ENCODE data around the gene ALDH3B1.

ALDH3B1 gene

DNA sequence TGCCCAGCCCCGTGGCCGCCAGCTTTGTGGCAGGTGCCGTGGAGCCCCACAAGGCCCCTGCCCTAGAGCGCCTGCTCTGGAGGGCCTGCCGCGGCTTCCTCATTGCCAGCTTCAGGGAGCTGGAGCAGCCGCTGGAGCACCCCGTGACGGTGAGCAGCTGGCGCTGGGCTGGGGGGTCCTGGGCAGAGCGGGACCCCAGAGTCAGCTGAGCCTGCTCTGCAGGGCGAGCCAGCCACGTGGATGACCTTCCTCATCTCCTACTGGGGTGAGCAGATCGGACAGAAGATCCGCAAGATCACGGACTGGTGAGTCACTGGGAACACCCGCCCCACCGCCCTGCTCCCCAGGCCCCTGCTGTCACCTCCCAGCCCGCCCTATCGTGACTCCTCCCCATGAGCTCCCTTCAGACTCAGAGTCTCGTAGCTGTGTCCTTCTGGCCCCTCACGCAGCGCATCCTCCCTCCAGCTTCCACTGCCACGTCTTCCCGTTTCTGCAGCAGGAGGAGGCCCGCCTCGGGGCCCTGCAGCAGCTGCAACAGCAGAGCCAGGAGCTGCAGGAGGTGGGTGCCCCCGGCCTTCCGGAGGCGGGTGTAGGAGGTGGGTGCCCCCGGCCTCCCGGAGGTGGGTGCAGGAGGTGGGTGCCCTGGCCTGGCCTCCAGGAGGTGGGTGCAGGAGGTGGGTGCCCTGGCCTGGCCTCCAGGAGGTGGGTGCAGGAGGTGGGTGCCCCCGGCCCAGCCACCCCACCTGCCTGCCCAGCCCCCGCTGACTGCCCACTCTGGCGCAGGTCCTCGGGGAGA is 33.4 kb downstream of the ALDH3B1 start:
- FAIRE-seq, result no peak
- DNase-seq (ENCODE audit: low spot score), result no peak

DNA sequence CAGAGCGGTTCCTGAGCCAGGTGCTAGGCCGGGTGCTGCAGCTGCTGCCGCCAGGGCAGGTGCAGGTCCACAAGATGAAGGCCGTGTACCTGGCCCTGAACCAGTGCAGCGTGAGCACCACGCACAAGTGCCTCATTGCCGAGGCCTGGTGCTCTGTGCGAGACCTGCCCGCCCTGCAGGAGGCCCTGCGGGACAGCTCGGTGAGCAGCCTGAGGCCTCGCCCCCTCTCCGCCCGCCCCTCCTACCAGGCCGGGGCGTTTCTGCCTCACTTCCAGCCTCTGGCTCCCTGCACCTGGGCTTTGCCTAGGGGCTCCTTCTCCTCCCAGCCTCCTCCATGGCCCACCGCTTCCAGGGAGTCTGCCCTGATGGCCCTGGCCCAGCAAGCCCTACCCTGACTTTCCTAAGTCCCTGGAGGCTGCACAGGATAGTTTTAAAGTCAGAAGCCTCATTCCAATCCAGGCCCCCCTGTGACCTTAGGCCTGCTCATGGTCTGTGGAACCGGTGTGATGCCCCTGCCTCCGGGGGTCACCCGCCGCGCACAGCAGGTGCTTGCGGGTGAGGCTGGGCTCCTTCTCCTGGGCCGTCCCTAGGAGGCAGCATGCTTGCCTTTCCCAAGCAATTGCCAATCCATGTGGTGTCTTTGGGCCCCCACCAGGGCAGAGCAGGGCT is 34.2 kb downstream of the ALDH3B1 start:
- DNase-seq (ENCODE audit: low spot score), result no peak

DNA sequence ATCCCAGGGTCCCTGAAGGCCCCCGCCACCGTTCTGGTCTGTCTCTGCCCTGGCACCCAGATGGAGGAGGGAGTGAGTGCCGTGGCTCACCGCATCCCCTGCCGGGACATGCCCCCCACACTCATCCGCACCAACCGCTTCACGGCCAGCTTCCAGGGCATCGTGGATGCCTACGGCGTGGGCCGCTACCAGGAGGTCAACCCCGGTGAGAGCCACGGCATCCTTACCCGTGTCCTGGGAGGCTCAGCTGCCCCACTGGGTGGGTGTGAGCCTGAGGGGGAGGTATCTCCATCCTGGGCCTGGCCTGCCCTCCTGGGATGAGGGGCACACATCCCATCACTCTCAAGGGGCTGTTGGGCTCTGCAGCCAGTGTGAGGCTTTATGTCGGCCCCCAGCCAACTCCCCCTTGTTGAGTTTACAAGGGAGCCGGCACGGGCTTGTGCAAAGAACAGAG is 34.8 kb downstream of the ALDH3B1 start:
- DNase-seq (ENCODE audit: low spot score) (no peak), FAIRE-seq (no peak)

More for the DNA sequence above, 34.2 kb downstream of the ALDH3B1 start:
- no peak for FAIRE-seq

DNA sequence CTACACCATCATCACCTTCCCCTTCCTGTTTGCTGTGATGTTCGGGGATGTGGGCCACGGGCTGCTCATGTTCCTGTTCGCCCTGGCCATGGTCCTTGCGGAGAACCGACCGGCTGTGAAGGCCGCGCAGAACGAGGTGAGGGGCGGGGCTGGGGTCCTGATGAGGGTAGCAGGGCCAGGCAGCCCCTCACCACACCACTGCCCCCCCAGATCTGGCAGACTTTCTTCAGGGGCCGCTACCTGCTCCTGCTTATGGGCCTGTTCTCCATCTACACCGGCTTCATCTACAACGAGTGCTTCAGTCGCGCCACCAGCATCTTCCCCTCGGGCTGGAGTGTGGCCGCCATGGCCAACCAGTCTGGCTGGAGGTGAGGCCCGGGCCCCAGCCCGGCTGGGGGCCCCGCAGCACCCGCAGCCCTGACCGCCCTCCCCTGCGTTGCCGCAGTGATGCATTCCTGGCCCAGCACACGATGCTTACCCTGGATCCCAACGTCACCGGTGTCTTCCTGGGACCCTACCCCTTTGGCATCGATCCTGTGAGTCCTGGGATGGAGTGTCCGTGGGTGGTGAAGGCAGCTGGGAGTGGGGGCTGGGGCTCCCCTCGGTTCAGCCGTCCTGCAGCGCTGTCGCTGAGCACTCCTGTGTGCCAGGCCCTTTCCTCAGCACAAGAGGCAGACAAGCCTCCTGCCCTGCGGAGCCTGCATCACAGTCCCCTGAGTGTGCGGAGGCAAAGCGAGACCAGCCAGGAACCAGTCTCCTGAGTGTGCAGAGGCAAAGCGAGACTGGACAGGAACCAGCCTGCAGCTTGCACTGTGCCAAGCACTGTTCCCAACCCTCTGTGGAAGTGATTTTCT is 37.5 kb downstream of the ALDH3B1 start:
- DNase-seq (ENCODE audit: low spot score), result no peak
- no peak for FAIRE-seq

DNA sequence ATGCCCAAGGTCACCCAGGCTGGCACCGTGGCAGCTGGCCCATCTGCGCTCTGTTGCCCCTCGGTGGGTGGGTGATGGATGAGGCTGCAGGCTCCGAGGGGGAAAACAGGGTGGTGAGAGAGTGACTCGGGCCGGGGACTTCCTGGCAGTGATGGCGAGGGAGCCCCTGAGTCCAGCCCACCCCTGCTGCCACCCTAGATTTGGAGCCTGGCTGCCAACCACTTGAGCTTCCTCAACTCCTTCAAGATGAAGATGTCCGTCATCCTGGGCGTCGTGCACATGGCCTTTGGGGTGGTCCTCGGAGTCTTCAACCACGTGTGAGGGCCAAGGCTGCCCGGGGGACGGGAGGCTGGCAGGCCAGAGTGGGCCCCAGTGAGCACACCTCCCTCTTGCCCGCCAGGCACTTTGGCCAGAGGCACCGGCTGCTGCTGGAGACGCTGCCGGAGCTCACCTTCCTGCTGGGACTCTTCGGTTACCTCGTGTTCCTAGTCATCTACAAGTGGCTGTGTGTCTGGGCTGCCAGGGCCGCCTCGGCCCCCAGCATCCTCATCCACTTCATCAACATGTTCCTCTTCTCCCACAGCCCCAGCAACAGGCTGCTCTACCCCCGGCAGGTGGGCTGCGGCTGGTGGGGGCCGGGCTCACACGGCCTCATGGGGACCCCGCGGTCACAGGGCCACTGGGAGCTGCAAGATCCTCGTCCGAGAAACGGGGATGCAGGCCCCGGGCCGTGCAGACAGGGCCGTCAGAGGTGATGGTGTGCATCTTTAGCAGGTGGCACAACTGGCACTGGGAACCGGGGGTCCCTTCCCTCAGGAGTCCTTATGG is 38.8 kb downstream of the ALDH3B1 start:
- DNase-seq (ENCODE audit: low spot score) (no peak), FAIRE-seq (no peak)

DNA sequence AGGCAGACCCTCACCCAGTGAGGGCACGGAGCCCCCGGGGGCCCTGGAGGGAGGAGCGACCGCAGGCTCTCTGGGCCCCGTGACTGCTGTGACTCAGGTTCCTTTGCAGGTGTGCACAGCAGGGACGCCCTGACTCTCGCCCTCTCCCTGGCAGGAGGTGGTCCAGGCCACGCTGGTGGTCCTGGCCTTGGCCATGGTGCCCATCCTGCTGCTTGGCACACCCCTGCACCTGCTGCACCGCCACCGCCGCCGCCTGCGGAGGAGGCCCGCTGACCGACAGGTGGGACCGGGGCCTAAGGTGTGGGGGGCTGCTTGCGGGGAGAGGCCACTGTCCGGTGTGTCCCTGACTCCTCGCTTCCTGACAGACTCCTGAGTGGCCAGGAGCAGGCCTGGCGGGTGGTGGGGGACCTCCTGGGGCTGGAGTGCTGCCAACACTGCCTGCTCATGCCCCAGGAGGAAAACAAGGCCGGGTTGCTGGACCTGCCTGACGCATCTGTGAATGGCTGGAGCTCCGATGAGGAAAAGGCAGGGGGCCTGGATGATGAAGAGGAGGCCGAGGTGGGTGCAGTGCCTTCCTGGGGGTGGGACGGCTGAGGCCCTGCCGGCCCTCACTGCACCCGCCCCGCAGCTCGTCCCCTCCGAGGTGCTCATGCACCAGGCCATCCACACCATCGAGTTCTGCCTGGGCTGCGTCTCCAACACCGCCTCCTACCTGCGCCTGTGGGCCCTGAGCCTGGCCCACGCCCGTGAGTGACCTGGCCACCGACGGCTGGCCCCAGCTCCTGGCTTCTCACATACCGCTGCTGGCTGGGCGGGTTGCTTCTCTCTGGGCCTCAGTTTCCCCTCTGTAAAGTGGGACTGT is 39.6 kb downstream of the ALDH3B1 start:
- no peak for FAIRE-seq
- no peak for DNase-seq (ENCODE audit: low spot score)

DNA sequence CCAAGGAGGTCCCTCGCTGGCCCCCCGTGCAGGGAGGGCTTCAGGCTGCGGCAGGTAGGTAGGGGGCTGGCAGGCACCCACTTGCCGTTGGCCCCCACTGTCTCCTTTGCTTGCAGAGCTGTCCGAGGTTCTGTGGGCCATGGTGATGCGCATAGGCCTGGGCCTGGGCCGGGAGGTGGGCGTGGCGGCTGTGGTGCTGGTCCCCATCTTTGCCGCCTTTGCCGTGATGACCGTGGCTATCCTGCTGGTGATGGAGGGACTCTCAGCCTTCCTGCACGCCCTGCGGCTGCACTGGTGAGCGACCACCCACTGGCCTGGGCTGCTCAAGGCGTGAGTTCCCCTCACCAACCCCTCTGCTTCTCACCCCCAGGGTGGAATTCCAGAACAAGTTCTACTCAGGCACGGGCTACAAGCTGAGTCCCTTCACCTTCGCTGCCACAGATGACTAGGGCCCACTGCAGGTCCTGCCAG is 40.3 kb downstream of the ALDH3B1 start:
- FAIRE-seq (no peak), DNase-seq (ENCODE audit: low spot score) (no peak)

DNA sequence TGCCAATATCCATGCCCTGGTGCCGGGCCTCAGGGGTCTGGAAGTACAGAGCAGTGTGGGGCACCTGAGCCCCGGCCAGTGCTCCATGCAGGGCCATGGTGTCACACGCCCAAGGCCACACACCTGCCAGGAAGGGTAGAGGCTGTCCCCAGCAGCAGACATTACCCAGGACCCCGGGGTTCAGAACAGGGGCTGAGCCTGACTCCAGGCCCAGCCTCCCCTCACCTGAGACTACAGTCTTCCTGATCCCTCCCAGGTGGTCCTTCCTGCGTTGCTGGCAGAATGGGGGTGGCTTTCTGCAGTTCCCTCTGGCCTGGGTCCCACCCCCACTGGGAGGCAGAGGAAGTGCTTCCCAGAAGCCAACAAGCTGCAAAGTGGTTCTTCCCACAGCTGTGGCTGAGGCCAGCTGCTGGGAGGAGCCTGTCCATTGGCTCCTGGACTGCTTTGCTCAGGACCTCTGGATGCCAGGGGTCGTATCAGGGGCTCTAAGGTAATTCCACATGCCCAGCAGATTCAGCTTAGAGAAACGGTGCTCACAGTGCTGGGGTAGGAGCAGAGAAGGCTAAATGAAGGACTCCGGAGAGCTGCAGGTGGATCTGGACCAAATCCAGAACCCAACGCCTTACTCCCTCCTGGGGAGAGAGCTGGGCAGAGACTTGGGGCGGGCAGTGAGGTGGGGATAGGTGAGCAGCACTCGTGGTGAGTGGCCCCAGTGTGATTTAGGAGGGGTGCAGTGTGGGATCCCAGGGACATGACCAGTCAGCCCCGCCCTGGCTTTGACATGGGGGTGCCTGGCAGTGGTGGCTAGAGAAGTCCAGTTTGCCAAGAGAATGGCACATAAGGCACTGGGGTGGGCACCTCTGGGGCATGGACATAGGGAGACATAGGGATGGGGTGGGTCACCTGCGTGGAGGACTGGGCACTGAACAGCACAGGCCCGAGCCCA is 41.3 kb downstream of the ALDH3B1 start:
- DNase-seq (ENCODE audit: low spot score), result no peak
- no peak for FAIRE-seq

DNA sequence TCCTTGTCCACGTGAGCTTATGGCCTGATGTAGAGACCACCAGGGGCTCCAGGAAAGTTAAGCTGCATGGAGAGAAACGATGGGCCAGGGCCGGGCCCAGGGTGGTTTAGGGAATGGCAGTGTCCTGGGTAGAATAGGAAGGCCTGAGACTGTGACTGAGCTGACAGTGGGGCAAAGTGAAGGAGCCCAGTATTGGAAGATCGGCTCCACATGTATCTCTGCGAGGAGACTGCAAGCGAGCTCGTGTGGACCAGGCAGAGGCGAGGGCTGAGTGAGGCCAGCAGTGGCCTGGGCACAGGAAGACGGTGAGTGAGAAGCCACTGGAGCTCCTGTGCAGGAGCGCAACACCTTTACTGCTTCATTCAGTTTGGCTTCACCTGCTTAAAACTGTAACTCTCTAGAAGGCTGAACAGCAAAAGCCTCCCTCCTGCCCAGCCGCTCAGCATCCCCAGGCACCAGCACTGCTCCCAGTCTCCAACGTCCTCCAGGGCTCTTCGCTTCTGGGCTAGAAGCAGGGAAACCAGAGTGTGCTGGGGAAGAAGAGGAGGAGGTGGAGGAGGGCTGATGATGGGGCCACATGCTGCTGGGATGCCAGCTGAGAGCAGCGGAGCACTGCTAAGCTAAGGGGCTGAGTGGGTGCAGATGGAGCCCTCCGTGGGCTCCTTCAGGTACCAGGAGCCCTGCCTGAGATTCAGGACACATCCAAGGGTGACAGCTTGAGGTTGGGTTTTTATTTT is 42.2 kb downstream of the ALDH3B1 start:
- no peak for DNase-seq (ENCODE audit: low spot score)
- FAIRE-seq, result no peak

DNA sequence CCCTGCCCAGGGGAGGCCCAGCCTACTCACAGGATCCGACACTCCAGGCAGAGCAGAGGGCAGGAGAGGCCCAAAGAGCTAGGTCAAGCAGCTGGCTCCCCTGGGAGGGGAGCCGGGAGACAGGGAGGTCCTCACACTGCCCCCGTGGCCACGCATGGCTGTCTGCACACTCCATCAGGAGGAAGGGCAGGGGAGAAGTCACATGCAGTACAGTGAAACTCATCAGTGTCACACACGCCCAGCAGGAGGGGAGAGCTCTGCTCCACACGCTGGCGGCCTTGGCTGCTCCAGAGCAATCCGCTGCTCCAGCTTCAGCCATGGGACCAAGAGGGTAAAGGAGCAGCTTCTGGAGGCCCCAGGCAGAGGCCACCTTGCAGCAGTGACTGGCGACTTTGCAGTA is 43.0 kb downstream of the ALDH3B1 start:
- no peak for DNase-seq (ENCODE audit: low spot score)
- FAIRE-seq, result no peak

DNA sequence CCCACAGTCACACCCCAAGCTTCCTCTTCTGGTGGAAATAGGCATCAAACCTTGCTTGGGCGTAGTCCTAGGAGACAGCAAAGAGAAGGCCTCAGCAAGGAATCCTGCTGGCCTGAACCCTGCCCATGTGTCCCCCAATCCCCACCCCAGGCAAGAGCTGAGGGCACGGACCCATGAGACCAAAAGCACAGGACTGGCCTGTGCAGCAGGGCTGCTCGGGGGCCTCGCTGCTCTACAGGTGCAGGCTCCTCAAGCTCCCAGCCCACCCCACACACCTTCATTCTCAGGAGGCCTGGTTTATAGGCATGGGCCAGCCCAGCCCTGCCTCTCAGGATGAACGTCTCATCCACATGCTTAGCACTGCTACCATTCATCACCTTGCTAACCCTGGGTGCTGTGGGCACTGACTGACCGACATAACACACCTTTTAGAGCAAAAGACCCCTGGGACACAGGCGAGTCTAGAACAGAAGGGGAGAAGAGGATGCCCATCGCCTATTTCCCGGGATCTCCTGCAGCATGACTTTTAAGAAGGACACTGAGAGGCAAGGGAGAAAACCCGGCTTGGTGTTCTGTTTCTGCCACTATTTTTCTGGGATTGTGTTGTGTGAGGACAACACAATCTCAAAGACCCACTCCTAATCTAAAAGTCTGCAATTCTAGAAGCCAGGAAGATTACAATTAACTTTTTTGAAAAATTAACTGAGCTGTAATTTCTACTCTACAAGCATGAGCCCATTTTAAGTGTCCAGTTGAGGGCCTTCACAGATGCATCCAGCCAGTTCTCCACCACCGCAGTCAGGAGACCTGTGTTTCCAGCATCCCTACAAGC is 44.1 kb downstream of the ALDH3B1 start:
- DNase-seq (ENCODE audit: low spot score) (no peak), FAIRE-seq (no peak)

DNA sequence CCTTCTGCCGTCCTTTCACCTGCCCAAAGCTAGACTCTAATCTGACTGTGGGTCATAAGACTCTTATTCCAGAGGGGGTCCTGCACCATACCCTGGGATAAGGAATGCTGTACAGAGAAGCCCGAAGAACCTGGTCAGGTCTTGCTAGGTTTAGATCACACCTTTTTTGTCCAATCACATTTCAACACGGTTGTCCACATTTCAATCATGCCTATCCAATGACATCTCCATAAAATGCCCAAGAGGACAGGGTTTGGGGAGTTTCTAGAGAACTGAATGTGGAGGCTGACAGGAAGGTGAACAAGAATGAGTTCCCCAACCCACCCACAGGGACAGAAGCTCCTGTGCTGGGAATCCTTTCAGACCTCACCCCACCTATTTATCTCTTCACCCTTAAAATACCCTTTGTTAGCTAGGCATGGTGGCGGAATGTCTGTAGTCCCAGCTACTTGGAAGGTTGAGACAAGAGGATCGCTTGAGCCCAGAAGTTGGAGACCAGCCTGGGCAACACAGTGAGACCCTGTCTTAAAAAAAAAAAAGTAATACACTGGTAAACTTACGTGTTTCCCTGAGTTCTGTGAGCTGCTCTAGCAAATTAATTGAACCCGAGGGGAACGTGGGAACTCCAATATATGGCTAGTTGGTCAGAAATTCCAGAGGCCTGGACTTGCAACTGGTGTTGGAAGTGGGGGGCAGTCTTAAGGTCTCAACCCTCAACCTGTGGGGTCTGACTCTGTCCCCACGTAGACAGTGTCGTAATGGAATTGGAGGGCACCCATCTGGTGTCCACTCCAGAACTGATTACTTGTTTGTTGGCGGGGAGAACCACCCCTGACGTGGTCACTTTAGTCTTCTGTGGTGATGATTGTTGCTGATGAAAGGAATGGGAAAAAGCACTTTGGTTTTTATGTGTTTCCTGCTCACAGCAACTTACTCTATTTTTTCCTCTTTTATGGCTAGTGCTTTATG is 46.5 kb downstream of the ALDH3B1 start:
- FAIRE-seq (no peak), DNase-seq (ENCODE audit: low spot score) (no peak)

DNA sequence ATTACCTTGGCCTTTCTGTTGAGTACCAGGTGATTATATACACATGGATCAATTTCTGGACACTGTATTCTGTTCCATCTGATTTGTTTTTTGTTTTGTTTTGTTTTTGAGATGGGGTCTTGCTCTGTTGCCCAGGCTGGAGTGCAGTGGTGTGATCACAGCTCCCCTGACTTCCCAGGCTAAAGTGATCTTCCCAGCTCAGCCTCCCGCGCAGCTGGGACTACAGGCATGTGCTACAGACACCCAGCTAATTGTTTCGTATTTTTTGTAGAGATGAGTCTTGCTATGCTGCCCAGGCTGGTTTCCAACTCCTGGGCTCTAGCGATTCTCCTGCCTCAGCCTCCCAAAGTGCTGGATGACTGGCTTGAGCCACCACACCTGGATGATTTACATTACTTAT is 47.7 kb downstream of the ALDH3B1 start:
- no peak for FAIRE-seq
- no peak for DNase-seq (ENCODE audit: low spot score)

DNA sequence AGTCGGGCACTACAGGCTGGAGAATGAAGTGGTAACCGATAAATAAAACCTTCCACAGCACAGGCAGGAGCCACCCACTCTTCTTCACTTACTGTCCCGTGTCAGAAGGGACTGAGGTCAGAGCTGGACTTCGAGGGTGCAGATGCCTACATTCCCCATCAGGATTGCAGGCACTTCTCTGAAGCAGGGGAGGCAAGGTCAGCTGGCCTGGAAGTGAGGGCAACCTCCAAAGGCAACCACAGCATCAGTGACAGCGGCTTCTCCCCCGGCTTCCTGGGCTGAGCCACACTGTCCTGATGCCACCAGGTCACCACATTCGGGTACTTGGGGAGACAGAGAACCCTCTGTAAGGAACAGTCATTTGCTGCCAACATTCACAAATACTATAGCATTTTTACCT is 51.4 kb downstream of the ALDH3B1 start:
- DNase-seq (ENCODE audit: low spot score) (no peak), FAIRE-seq (no peak)

DNA sequence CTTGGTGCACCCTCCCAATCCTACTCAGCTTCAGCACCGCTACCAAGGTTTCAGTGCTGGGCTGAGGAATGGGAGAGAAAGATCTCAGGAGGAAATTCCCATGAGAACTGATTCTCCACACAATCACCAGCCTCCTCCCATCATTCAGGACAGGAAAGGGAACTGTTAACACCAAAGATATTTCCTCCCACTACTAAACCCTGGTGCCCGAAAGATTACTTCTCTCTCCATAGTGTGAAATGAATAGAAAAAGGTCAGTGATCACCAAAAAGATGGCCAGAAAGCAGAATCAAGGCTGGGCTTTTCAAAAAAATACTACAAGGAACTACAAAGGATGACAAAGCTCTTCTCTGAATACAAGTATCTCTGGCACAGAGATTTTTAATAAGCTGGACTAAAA is 54.8 kb downstream of the ALDH3B1 start:
- no peak for FAIRE-seq
- DNase-seq (ENCODE audit: low spot score), result no peak

DNA sequence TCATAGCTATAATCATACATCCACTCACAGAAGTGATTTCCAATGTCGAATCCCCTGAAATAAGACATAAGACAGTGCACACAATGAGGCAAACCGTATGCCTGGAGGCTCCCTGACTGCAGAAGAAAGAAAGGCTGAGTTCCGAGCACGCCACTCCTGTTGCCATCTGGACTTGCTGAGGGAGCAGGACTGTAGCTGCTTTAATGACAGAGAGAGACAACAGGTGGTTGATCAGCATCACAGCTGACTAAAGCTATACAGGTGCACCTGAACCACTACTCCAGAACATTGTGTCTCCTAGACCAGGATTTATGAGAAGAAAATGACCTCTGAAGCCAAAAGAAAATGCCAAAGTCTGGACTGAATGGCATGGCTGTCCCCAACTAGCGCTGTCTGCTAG is 55.7 kb downstream of the ALDH3B1 start:
- DNase-seq (ENCODE audit: low spot score), result no peak
- no peak for FAIRE-seq
